CD4-positive, alpha-beta T cell treated with Interleukin-17A for 1 hour (primary cell): ENCODE data around the gene NKD2.

Source experiments
- DNase-seq: peaks from one replicate; pipeline ENCODE4 v3.0.0-alpha.2; 2020

The NKD2 gene

GRCh38 chr5:1032011-1032410 is 23.4 kb downstream of the NKD2 start:
- DNase-seq = no peak

- DNase-seq = no peak
Observed at GRCh38 chr5:1032551-1033027, 24.0 kb downstream of the NKD2 start.

GRCh38 chr5:1033178-1033577 is 24.6 kb downstream of the NKD2 start:
- no peak for DNase-seq

- DNase-seq = no peak
Observed at GRCh38 chr5:1033606-1034420, 25.2 kb downstream of the NKD2 start.

- no peak for DNase-seq
Observed at GRCh38 chr5:1034421-1034905, 25.9 kb downstream of the NKD2 start.

GRCh38 chr5:1034986-1035385 is 26.4 kb downstream of the NKD2 start:
- no peak for DNase-seq

GRCh38 chr5:1035421-1036405 is 27.1 kb downstream of the NKD2 start:
- DNase-seq = no peak

- no peak for DNase-seq
Observed at GRCh38 chr5:1036504-1037122, 28.0 kb downstream of the NKD2 start.

GRCh38 chr5:1037123-1037670 is 28.6 kb downstream of the NKD2 start:
- DNase-seq = no peak

GRCh38 chr5:1037671-1038416 is 29.2 kb downstream of the NKD2 start:
- no peak for DNase-seq

GRCh38 chr5:1038417-1039209 is 30.0 kb downstream of the NKD2 start:
- no peak for DNase-seq

- DNase-seq = no peak
Observed at GRCh38 chr5:1039210-1039548, 30.6 kb downstream of the NKD2 start.

GRCh38 chr5:1039706-1040260 is 31.2 kb downstream of the NKD2 start:
- no peak for DNase-seq

GRCh38 chr5:1040571-1040970 is 32.0 kb downstream of the NKD2 start:
- DNase-seq = no peak

GRCh38 chr5:1041225-1042143 is 32.9 kb downstream of the NKD2 start:
- no peak for DNase-seq

GRCh38 chr5:1042626-1043025 is 34.0 kb downstream of the NKD2 start:
- no peak for DNase-seq

- DNase-seq = no peak
Observed at GRCh38 chr5:1043327-1043726, 34.7 kb downstream of the NKD2 start.

- no peak for DNase-seq
Observed at GRCh38 chr5:1044117-1044516, 35.5 kb downstream of the NKD2 start.

- no peak for DNase-seq
Observed at GRCh38 chr5:1045960-1046560, 37.5 kb downstream of the NKD2 start.
